H1 (cell line): ENCODE results near the gene SULF2. TPM values are rescaled to one million over a fixed set of nuclear protein-coding genes. Genes with fewer than 3 reads are reported as not detected.

Experiments used
- CHD1 ChIP-seq: IDR thresholded peaks from 2 replicates; pipeline ENCODE4 v1.6.1; 2012; ENCODE audit warnings: low read depth, low read length, improper control_type of control experiment
- polyA plus RNA-seq, 7 experiments: library from polyadenylated mRNA; depleted of rRNA in 3 of 7; stranded (reverse) in 5 of 7; unstranded in 2 of 7; fragments of >200 nt in 5 of 7; fragments of 200-250 nt in 2 of 7; gene quantifications; 1 replicate in 5 of 7; 2 replicates in 1 of 7; 4 replicates in 1 of 7; pipeline versions ENCODE4 v1.2.1 to v1.2.3, GENCODE V29; 2011 to 2013; ENCODE audit warnings: missing spikeins in 2 of 7, mixed read lengths in 2 of 7
- total RNA-seq: library from RNA; stranded (reverse); fragmentation: NEBNext Ultra II Directional; extraction: Animal tissue kit (Norgen Biotek cat#: 25700); gene quantifications from 2 replicates; pipeline ENCODE4 v1.2.1, GENCODE V29; 2021

Gene SULF2
- total and polyA plus RNA-seq, 2 of the 8 experiments (the other 6 are each of a cell fraction or from before 2014, with no cell fraction given): 15.7 to 28.2 TPM

GRCh38 chr20:47676219-47676721 lies 109.0 kb downstream of the SULF2 start (continued):
- TF ChIP-seq CHD1: no peak
